ENCODE results near the gene ASB5. TPM values are rescaled to one million over a fixed set of nuclear protein-coding genes. Genes with fewer than 3 reads are reported as not detected.
"Not testable (repeated sequence)": the region's sequence is repeated elsewhere in the genome, so short reads cannot be mapped to it uniquely, and the experiment has no call there.

The ASB5 gene
- total and polyA plus RNA-seq, 8 donors, result 1.8 to 19.6 (median 2.3) TPM; not detected in 2

DNA sequence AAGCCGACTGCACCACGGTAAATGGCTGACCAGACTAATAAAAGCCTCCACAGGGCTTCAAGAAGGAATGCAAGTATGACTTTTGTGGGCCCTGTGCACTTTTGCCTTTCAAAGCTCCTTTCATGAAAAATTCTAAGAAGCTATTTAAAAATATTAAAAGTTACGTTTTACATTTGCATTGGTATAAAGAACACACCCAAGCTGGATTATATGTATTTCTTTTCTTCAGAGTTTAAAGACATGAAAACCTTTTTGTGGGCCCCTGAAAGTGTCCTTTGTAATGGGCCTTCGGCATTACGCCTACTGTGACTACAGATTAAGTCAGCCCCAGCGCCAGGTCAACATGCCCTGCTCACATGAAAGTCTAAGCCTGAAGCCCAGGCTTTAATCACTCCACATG lies 20.5 kb upstream of the ASB5 start:
- intact Hi-C loops (cut with DNase I; ENCODE audit: low total_unique reads), result loop anchor here (10.0 kb wide), 1 partner anchor 115 kb away; no protein-coding TSS in a partner anchor
- WGBS, 5 donors, result 90 to 96% (median 91%) methylated on average over 6 of the region's 6 CpGs
- no peak for TF ChIP-seq EP300 (IDR thresholded peaks at IDR 0.05)
- TF ChIP-seq POLR2AphosphoS5 (IDR thresholded peaks at IDR 0.05), result no peak
- TF ChIP-seq POLR2A (IDR thresholded peaks at IDR 0.05), result no peak
- TF ChIP-seq, protein P1, sequence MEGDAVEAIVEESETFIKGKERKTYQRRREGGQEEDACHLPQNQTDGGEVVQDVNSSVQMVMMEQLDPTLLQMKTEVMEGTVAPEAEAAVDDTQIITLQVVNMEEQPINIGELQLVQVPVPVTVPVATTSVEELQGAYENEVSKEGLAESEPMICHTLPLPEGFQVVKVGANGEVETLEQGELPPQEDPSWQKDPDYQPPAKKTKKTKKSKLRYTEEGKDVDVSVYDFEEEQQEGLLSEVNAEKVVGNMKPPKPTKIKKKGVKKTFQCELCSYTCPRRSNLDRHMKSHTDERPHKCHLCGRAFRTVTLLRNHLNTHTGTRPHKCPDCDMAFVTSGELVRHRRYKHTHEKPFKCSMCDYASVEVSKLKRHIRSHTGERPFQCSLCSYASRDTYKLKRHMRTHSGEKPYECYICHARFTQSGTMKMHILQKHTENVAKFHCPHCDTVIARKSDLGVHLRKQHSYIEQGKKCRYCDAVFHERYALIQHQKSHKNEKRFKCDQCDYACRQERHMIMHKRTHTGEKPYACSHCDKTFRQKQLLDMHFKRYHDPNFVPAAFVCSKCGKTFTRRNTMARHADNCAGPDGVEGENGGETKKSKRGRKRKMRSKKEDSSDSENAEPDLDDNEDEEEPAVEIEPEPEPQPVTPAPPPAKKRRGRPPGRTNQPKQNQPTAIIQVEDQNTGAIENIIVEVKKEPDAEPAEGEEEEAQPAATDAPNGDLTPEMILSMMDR (IDR thresholded peaks at IDR 0.05), result no peak

DNA sequence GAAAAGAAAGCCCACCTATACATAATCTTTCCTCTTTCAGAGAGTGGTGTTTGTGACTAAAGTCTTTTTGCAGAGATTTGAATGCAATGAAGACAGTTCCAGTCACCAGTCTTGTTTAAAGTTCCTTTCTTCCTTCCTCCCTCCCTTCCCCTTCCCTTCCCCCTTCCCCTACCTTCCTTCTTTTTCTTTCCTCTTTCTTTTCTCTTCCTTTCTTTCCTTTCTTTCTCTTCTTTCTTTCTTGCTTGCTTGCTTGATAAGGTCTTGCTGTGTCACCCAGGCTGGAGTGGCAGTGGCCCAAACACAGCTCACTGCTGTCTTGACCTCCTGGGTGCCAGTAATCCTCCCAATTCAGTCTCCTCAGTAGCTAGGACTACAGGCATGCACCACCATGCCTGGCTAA lies 19.0 kb upstream of the ASB5 start:
- intact Hi-C loops (cut with DNase I; ENCODE audit: low total_unique reads), result loop anchor here (10.0 kb wide), 1 partner anchor 113 kb away; no protein-coding TSS in a partner anchor
- no peaks in the 10 kb centered on the region for H3K9me3 ChIP-seq
- no peak overlapping the region for H3K4me3 ChIP-seq
- no peaks in the 10 kb centered on the region for H3K36me3 ChIP-seq
- no peaks in the 10 kb centered on the region for H3K4me1 ChIP-seq
- TF ChIP-seq POLR2A (IDR thresholded peaks at IDR 0.05), result no peak
- TF ChIP-seq EP300 (IDR thresholded peaks at IDR 0.05), result no peak
- TF ChIP-seq POLR2AphosphoS5 (IDR thresholded peaks at IDR 0.05), result no peak
- TF ChIP-seq, protein P1 (IDR thresholded peaks at IDR 0.05), result no peak
- H3K27me3 ChIP-seq, result no peaks in the 10 kb centered on the region
- H3K27ac ChIP-seq, result no peak overlapping the region
- DNase-seq, result no peak

More for the DNA sequence above, 20.5 kb upstream of the ASB5 start:
- Histone ChIP-seq H3K9me3 (no peaks in the 10 kb centered on the region), H3K27ac (no peak overlapping the region), H3K36me3 (no peaks in the 10 kb centered on the region), H3K27me3 (no peaks in the 10 kb centered on the region), H3K4me3 (no peak overlapping the region), H3K4me1 (no peaks in the 10 kb centered on the region)
- no peak for DNase-seq

DNA sequence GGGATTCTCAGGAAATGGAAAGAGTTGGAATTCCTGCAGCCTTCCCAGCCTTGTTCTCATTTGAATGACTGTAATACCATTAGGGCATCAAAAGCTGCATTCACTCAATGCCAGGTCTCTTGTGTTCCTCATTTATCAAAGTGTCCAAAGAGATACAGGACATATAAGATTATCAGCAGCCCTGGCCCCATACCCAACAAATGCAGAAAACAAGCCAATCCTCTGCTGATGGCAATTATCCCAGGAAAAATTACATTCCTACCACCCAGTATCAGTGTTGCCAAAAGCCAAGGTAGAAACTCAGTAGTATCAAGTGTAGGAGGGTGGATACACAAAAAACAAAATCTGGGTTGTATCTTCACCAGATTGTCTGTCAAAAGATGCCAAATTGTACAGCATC lies 18.5 kb upstream of the ASB5 start:
- TF ChIP-seq, protein P1 (IDR thresholded peaks at IDR 0.05), result no peak
- TF ChIP-seq POLR2A (IDR thresholded peaks at IDR 0.05) (no peak), POLR2AphosphoS5 (IDR thresholded peaks at IDR 0.05) (no peak), EP300 (IDR thresholded peaks at IDR 0.05) (no peak)
- DNase-seq, result no peak
- Histone ChIP-seq H3K36me3 (no peaks in the 10 kb centered on the region), H3K27ac (no peak overlapping the region), H3K4me3 (no peak overlapping the region), H3K27me3 (no peaks in the 10 kb centered on the region), H3K9me3 (no peaks in the 10 kb centered on the region), H3K4me1 (no peaks in the 10 kb centered on the region)
- intact Hi-C loops (cut with DNase I; ENCODE audit: low total_unique reads), result loop anchor here (10.0 kb wide), 1 partner anchor 113 kb away; no protein-coding TSS in a partner anchor

DNA sequence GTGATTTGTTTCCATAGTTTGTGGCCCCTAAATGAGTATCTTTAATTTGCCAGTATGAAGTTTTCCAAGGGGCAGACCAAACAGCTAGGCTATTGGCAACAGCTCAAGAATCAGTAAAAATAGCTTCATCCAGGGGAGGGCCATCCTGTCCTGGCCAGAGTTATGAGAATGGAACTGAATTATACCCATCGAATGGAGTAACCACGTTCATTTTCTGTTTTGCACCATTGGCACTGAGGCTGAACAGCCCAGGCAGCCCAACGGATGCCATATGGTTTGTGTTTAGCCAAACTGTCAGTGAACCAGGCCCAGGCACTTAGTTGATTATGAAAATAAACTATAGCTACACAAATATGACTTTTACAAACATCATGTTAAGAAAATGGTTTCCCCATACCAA lies 17.7 kb upstream of the ASB5 start:
- WGBS, 5 donors, result 56 to 73% (median 67%) methylated on average over 3 of the region's 3 CpGs

DNA sequence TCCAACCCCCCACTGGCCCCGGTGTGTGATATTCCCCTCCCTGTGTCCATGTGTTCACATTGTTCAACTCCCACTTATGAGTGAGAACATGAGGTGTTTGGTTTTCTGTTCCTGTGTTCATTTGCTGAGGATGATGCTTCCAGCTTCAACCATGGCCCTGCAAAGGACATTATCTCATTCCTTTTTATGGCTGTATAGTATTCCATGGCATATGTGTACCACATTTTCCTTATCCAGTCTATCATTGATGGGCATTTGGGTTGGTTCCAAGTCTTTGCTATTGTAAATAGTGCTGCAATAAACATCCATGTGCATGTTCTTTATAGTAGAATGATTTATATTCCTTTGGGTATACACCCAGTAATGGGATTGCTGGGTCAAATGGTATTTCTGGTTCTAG lies 10.5 kb upstream of the ASB5 start:
- H3K36me3 ChIP-seq; H3K4me1 ChIP-seq; H3K27ac ChIP-seq; H3K4me3 ChIP-seq; DNase-seq; H3K27me3 ChIP-seq; intact Hi-C loops (cut with DNase I; ENCODE audit: low total_unique reads); H3K9me3 ChIP-seq: not testable (repeated sequence)
- WGBS, 5 donors, result 93 to 100% (median 96%) methylated on average over 1 of the region's 1 CpG

More for the DNA sequence above, 17.7 kb upstream of the ASB5 start:
- Histone ChIP-seq H3K27me3 (no peaks in the 10 kb centered on the region), H3K9me3 (no peaks in the 10 kb centered on the region), H3K4me1 (no peaks in the 10 kb centered on the region), H3K36me3 (no peaks in the 10 kb centered on the region), H3K27ac (peak overlapping the region in 1 of 5 donors; percentile 11), H3K4me3 (no peak overlapping the region)
- TF ChIP-seq POLR2AphosphoS5 (IDR thresholded peaks at IDR 0.05) (no peak), EP300 (IDR thresholded peaks at IDR 0.05) (no peak), POLR2A (IDR thresholded peaks at IDR 0.05) (no peak)
- TF ChIP-seq, protein P1 (IDR thresholded peaks at IDR 0.05), result no peak
- intact Hi-C loops (cut with DNase I; ENCODE audit: low total_unique reads), result loop anchor here (10.0 kb wide), 1 partner anchor 112 kb away; no protein-coding TSS in a partner anchor
- no peak for DNase-seq

All from stomach (tissue), 9 donors.